ENCODE data around the gene CD2. TPM values are rescaled to one million over a fixed set of nuclear protein-coding genes. Genes with fewer than 3 reads are reported as not detected.

CD2 gene
- 1 to 10 TPM in 3 of 6 donors, under 1 TPM in 3; 0.16 to 1.9 (median 1.1) TPM for total RNA-seq
- polyA plus RNA-seq, result under 1 TPM; 0.61 to 0.72 TPM

GRCh38 chr1:116754198-116754977, at the start of gene CD2:
TSS of gene CD2 (plus strand) at chr1:116754430. CDS start at chr1:116754493, 63 bp downstream.
- H3K9me3 ChIP-seq, result no peaks in the 10 kb centered on the region
- no peak within 1 kb of the TSS for H3K27ac ChIP-seq
- FAIRE-seq, result no peak
- WGBS, 2 donors, result 85 to 88% methylated on average over 7 of the region's 7 CpGs
- ATAC-seq, result peak in 2 of 4 donors; percentile 41 to 44
- H3K4me1 ChIP-seq, result no peaks in the 10 kb centered on the region
- H3K27me3 ChIP-seq, result no peaks in the 10 kb centered on the region
- TF ChIP-seq, protein P1, sequence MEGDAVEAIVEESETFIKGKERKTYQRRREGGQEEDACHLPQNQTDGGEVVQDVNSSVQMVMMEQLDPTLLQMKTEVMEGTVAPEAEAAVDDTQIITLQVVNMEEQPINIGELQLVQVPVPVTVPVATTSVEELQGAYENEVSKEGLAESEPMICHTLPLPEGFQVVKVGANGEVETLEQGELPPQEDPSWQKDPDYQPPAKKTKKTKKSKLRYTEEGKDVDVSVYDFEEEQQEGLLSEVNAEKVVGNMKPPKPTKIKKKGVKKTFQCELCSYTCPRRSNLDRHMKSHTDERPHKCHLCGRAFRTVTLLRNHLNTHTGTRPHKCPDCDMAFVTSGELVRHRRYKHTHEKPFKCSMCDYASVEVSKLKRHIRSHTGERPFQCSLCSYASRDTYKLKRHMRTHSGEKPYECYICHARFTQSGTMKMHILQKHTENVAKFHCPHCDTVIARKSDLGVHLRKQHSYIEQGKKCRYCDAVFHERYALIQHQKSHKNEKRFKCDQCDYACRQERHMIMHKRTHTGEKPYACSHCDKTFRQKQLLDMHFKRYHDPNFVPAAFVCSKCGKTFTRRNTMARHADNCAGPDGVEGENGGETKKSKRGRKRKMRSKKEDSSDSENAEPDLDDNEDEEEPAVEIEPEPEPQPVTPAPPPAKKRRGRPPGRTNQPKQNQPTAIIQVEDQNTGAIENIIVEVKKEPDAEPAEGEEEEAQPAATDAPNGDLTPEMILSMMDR (IDR thresholded peaks at IDR 0.05), result no peak
- no peaks in the 10 kb centered on the region for H3K36me3 ChIP-seq
- intact Hi-C loops (cut with DNase I), result no loop called here
- no peak within 1 kb of the TSS for H3K4me3 ChIP-seq
- DNase-seq, result no peak

DNA sequence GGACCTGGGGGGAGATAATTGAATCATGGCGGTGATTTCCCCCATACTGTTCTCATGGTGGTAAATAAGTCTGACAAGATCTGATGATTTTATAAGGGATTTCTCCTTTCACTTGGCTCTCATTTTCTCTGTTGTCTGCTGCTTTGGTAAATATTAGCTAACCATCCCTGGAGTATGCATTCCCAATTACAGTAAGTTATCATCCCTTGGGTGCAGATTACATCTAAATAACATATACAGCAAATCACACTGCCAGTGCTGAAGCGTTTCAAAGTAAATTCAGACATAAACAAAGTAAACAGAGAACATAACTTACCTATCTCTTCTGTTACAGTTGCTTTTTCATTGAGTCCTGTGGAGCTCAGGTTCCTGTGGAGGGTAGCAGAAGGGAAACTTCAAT, 48.1 kb upstream of the CD2 start:
- no peaks in the 10 kb centered on the region for H3K36me3 ChIP-seq
- H3K9me3 ChIP-seq, result no peaks in the 10 kb centered on the region
- H3K27me3 ChIP-seq, result no peaks in the 10 kb centered on the region
- TF ChIP-seq, protein P1 (IDR thresholded peaks at IDR 0.05), result no peak
- FAIRE-seq (no peak), DNase-seq (no peak), ATAC-seq (no peak)
- no peak overlapping the region for H3K4me3 ChIP-seq
- no peak overlapping the region for H3K27ac ChIP-seq
- WGBS, 2 donors, result 53 to 63% methylated on average over 2 of the region's 2 CpGs
- no peaks in the 10 kb centered on the region for H3K4me1 ChIP-seq
- intact Hi-C loops (cut with DNase I), result no loop called here

DNA sequence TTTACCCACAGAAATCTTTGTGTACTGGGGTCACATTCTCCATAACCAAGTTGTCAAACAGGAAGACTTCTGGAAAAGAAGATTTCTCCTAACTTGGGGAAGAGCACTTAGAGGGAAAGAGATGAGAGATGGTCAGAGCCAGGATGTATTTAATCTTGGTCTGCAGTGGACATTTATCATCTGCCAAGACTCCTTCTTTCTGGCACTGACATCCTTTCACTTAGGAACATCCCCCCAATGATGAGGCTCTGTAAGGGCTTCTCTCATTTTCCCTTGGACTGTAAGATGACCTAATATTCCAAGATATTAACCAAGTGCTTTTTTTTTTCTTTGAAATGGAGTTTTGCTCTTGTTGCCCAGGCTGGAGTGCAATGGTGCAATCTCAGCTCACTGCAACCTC, 47.4 kb upstream of the CD2 start:
- no peak for ATAC-seq
- intact Hi-C loops (cut with DNase I), result no loop called here
- no peak for FAIRE-seq
- H3K27me3 ChIP-seq, result no peaks in the 10 kb centered on the region
- H3K36me3 ChIP-seq, result no peaks in the 10 kb centered on the region
- H3K27ac ChIP-seq, result no peak overlapping the region
- no peaks in the 10 kb centered on the region for H3K9me3 ChIP-seq
- no peaks in the 10 kb centered on the region for H3K4me1 ChIP-seq
- no peak overlapping the region for H3K4me3 ChIP-seq
- DNase-seq, result no peak
- TF ChIP-seq, protein P1 (IDR thresholded peaks at IDR 0.05), result no peak

- no peak for DNase-seq
- TF ChIP-seq, protein P1 (IDR thresholded peaks at IDR 0.05), result no peak
- Histone ChIP-seq H3K9me3 (no peaks in the 10 kb centered on the region), H3K27ac (no peak overlapping the region), H3K27me3 (no peaks in the 10 kb centered on the region), H3K4me1 (no peaks in the 10 kb centered on the region), H3K4me3 (no peak overlapping the region), H3K36me3 (no peaks in the 10 kb centered on the region)
- intact Hi-C loops (cut with DNase I), result no loop called here
- ATAC-seq, result no peak
- WGBS, 2 donors, result 92 to 94% methylated on average over 6 of the region's 6 CpGs
- no peak for FAIRE-seq
Observed at GRCh38 chr1:116708255-116708900, 45.9 kb upstream of the CD2 start.

GRCh38 chr1:116709666-116710167, 44.5 kb upstream of the CD2 start:
- no peak overlapping the region for H3K27ac ChIP-seq
- H3K36me3 ChIP-seq, result no peaks in the 10 kb centered on the region
- WGBS, 2 donors, result 93 to 94% methylated on average over 7 of the region's 7 CpGs
- FAIRE-seq (no peak), DNase-seq (no peak), ATAC-seq (no peak)
- no peaks in the 10 kb centered on the region for H3K9me3 ChIP-seq
- H3K27me3 ChIP-seq, result no peaks in the 10 kb centered on the region
- no peaks in the 10 kb centered on the region for H3K4me1 ChIP-seq
- H3K4me3 ChIP-seq, result no peak overlapping the region
- intact Hi-C loops (cut with DNase I), result no loop called here
- TF ChIP-seq, protein P1 (IDR thresholded peaks at IDR 0.05), result no peak
